Left renal pelvis (tissue), 4 donors: ENCODE results near the gene PIANP. TPM values are rescaled to one million over a fixed set of nuclear protein-coding genes. Genes with fewer than 3 reads are reported as not detected.
"Not testable (repeated sequence)": the region's sequence is repeated elsewhere in the genome, so short reads cannot be mapped to it uniquely, and the experiment has no call there.

Experiments
- DNase-seq, 4 donors: peaks; one replicate each; pipeline ENCODE4 v3.0.0-alpha.2; 2013; ENCODE audit warnings: low read depth in 4 of 4, low spot score in 3 of 4
- polyA plus RNA-seq, 4 donors: library from polyadenylated mRNA; unstranded; fragments of 120-200 nt; gene quantifications; one replicate each; pipeline ENCODE4 v1.2.1, GENCODE V29; 2013; ENCODE audit not compliant: insufficient read length in 4 of 4

PIANP gene
- 10 to 100 TPM; 10.4 to 16.3 (median 14.3) TPM for polyA plus RNA-seq

GRCh38 chr12:6700646-6701051 is at the start of gene PIANP:
Gene PIANP (minus strand): TSS chr12:6700815. CDS start chr12:6698061, 2,754 bp downstream.
- no peak for DNase-seq

DNA sequence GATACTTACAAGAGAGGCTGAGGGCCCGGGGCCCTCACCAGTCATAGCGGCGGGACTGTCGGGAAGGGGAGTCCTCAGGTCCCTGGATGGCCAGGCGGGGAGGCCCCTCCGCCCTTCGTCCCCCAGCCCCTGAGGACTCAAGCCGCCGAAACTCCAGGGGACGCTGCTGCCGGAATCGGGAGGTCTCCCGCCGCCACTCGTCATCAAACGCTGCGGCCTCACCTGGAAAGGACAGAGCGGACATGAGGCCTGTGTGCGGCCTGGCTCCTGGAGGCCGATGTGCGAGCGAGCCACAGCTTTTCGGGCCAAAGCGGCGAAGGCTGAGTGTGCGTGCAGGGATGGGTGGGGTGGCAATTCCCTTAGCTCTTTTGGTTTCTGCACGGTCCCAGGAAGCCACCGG is 48.1 kb upstream of the PIANP start:
- no peak for DNase-seq

DNA sequence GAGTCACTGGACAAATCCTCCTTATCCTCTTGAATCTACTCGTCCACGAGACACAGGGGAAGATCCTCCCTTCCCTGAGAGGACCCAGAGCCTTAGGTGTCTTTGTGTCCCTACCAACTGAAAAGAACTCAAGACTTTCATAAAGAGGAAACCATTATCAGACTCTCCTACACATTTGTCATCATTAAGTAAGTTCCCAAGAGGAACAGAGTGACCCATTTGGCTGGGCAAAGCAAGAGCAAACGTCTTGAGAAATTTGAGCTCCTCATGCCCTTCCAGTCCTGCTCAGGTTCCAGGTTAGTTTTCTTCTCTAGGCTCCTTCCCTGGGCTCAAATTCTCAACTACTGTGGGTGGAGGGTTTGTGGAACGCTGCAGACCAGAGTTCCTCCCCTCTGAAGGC is 46.6 kb upstream of the PIANP start:
- DNase-seq = no peak

DNA sequence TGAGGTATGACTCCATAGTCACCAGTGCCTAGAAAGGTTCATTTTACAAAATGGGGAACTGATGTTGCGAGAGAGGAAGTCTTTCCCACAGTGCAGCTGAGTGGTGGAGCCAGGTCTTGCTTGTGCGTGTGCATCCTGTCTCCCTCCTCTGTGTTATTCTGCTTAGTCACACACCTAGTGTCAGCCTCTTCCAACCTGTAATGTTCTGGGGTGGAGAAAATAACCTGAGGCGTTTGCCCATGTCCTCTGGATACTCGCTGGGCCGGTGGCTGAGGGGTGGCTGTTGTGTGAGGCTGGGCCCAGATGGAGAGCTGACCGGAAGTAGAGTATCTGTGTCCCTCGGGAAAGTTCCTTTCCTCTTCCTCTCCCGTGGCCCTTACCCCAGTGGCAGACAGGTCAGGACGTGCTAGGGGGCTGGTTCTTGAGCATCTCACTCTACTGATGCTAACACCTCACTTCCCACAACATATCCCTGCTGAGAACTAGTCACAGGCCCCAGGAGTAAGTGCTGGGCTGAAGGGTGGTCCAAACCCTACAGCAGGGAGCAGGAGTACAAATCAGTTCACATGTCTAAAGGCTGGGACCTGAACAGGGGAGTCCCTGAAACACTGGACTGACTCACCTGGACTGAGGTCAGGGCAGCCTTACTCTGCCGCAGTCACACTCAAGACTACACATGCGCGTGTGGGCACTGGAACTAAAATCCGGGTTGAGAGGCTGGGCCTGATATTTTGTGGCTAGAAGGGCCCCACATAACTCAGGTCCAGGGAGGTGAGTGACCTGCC is 45.3 kb upstream of the PIANP start:
- DNase-seq = no peak

DNA sequence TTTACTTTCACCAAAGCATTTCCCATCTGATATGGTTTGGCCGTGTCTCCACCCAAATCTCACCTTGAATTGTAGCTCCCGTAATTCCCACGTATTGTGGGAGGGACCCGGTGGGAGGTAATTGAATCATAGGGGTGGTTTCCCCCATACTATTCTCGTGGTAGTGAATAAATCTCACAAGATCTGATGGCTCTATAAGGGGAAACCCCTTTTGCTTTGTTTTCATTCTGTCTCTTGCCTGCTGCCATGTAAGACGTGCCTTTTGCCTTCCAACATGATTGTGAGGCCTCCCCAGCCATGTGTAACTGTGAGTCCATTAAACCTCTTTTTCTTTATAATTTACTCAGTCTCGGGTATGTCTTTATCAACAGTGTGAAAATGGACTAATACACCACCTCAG is 42.7 kb upstream of the PIANP start:
- not testable (repeated sequence) for DNase-seq

DNA sequence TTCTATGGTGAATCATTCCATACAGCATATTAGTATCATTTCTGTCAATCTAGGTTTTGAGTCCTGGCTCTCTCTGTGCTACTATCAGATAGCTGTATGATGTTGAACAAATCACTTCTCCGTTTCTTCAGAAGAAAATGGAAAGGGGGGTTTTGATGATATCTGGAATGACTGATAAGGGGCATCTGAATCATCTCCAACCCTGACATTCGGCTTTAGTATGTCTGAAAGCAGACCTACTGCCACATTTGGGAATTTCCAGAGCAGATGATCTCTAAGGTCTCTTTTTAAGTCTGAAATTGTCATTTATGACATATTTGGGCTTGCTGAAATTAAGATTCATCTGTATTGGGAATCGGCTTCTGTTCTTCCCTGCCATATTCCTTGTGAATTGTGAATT is 42.2 kb upstream of the PIANP start:
- DNase-seq = no peak

DNA sequence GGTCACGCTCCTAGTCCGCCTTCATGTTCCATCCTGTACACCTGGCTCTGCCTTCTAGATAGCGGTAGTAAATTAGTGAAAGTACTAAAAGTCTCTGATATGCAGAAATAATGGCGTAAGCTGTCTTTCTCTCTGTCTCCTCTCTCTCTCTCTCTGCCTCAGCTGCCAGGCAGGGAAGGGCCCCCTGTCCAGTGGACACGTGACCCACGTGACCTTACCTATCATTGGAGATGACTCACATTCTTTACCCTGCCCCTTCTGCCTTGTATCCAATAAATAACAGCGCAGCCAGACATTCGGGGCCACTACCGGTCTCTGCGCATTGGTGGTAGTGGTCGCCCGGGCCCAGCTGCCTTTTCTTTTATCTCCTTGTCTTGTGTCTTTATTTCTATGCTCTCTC is 41.5 kb upstream of the PIANP start:
- not testable (repeated sequence) for DNase-seq

GRCh38 chr12:6736754-6737153 is 36.1 kb upstream of the PIANP start:
- no peak for DNase-seq

GRCh38 chr12:6735448-6736191 is 35.0 kb upstream of the PIANP start:
- DNase-seq = peak in 2 of 4 donors; percentile 22 to 39

GRCh38 chr12:6734506-6735387 is 34.1 kb upstream of the PIANP start:
- DNase-seq = no peak

DNA sequence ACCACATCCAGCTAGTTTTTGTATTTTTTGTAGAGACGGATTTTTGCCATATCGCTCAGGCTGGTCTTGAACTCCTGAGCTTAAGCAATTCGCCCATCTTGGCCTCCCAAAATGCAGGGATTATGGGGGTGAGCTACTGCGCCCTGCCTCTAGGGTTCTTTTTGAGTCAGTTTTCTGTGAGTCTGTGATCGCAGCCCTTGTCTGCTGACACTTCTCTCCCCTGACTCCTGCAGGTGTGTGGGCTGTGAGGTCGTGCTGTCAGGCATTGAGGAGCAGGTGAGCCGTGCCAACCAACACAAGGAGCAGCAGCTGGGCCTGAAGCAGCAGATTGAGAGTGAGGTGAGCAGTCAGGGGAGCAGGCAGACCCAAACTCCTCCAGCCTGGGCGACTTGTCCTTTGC is 29.6 kb upstream of the PIANP start:
- DNase-seq = no peak

DNA sequence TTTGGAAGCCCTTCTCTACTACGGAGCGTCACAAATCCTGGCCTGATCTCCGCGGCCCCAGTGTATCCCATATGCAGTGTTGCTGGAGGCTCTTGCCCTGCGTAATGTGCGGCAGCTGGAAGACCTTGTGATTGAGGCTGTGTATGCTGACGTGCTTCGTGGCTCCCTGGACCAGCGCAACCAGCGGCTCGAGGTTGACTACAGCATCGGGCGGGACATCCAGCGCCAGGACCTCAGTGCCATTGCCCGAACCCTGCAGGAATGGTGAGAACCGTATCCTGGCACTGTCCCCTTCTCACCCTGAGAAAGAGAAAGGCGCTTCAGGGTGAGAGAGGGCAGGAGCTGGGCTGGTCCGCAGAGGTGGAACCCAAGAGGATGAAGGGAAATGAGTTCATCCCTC is 28.6 kb upstream of the PIANP start:
- no peak for DNase-seq

- DNase-seq = no peak
These were observed 24.7 kb upstream of the PIANP start for GRCh38 chr12:6725350-6725749.

- no peak for DNase-seq
These were observed 23.8 kb upstream of the PIANP start for GRCh38 chr12:6724409-6724797.

- DNase-seq = peak; percentile 91 to 95 (median 93)
These were observed 23.2 kb upstream of the PIANP start, which contains the start of gene COPS7A for GRCh38 chr12:6723607-6724408. Gene COPS7A (plus strand): TSS chr12:6724046. CDS start chr12:6724657, 611 bp downstream.

DNA sequence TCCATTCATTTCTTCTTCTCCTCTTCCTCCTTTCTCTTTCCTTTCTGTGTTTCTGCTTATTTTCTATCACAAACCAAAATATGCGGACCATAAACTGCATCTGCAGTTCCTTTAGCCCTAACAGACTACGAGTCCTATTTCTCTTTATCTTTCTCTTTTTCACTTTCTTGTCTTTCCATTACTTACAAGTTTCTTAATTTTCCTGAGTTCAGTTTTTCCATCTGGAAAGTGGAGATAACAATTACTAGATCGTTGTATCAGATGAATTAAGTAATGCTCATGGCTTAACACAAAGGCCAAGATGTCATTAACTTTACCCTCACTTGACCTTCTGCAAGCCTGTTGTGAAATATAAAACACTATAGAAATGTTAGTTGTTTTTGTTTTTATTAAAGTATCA is 22.2 kb upstream of the PIANP start:
- DNase-seq = no peak

DNA sequence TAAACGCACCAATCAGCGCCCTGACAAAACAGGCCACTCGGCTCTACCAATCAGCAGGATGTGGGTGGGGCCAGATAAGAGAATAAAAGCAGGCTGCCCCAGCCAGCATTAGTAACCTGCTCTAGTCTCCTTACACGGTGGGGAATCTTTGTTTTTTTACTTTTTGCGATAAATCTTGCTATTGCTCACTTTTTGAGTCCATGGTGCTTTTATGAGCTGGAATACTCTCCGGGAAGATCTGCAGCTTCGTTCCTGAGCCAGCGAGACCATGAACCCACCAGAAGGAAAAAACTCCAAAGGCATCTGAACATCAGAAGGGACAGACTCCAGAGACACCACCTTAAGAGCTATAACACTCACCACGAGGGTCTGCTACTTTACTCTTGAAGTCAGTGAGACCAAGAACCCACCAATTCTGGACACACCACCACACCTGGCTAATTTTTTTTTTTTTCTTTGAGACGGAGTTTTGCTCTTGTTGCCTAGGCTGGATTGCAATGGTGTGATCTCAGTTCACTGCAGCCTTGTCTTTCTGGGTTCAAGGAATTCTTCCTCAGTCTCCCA is 16.3 kb upstream of the PIANP start:
- no peak for DNase-seq

GRCh38 chr12:6716031-6716873 is 15.6 kb upstream of the PIANP start:
- not testable (repeated sequence) for DNase-seq

DNA sequence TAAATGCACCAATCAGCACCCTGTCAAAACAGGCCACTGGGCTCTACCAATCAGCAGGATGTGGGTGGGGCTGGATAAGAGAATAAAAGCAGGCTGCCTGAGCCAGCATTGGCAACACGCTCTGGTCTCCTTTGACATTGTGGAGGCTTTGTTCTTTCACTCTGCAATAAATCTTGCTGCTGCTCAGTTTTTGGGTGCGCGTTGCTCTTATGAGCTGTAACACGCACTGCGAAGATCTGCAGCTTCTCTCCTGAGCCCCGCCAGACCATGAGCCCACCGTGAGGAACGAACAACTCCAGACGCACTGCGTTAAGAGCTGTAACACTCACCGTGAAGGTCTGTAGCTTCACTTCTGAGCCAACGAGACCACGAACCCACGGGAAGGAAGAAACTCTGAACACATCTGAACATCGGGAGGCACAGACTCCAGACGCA is 8.4 kb upstream of the PIANP start:
- DNase-seq = no peak
